Endodermal cell (in vitro differentiated cells): ENCODE data around the gene CD6. TPM values are rescaled to one million over a fixed set of nuclear protein-coding genes. Genes with fewer than 3 reads are reported as not detected.
"Not testable (repeated sequence)": the region's sequence is repeated elsewhere in the genome, so short reads cannot be mapped to it uniquely, and the experiment has no call there.

Experiments
- DNase-seq: peaks from one replicate; pipeline ENCODE4 v3.0.0-alpha.2; 2017
- H3K27ac ChIP-seq: 2 replicates; pipeline ENCODE4 v1.5.1; 2013; ENCODE audit warnings: mild to moderate bottlenecking, low read depth, low read length, moderate library complexity
- H3K27me3 ChIP-seq: 2 replicates; pipeline ENCODE4 v1.6.1; 2013; ENCODE audit warnings: mild to moderate bottlenecking, low read length, moderate library complexity; ENCODE audit not compliant: insufficient read depth, control insufficient read depth, poor library complexity, severe bottlenecking
- H3K36me3 ChIP-seq: 2 replicates; pipeline ENCODE4 v1.7.0; 2013; ENCODE audit warnings: mild to moderate bottlenecking, low read length, moderate library complexity; ENCODE audit not compliant: control insufficient read depth, insufficient read depth
- H3K4me1 ChIP-seq: one replicate; pipeline ENCODE4 v1.7.0; 2013; ENCODE audit warnings: low read length; ENCODE audit not compliant: control insufficient read depth, insufficient read depth
- H3K4me3 ChIP-seq: 2 replicates; pipeline ENCODE4 v1.5.1; 2013; ENCODE audit warnings: mild to moderate bottlenecking, low read length, moderate library complexity
- H3K9ac ChIP-seq: 2 replicates; pipeline ENCODE4 v1.6.1; 2013; ENCODE audit warnings: mild to moderate bottlenecking, low read length, moderate library complexity; ENCODE audit not compliant: poor library complexity, severe bottlenecking; ENCODE audit errors: extremely low read depth
- H3K9me3 ChIP-seq: 2 replicates; pipeline ENCODE4 v1.6.1; 2013; ENCODE audit warnings: mild to moderate bottlenecking, low read length, moderate library complexity; ENCODE audit not compliant: control insufficient read depth
- H3K27ac Mint-ChIP-seq: 2 replicates; pipeline ENCODE4 v1.8.0; 2020; ENCODE audit warnings: mixed read lengths
- H3K27me3 Mint-ChIP-seq: 2 replicates; pipeline ENCODE4 v1.8.0; 2021; ENCODE audit warnings: mild to moderate bottlenecking, mixed read lengths; ENCODE audit not compliant: insufficient read depth
- H3K36me3 Mint-ChIP-seq: 2 replicates; pipeline ENCODE4 v1.8.0; 2020; ENCODE audit warnings: low read depth, mixed read lengths
- H3K4me1 Mint-ChIP-seq: 2 replicates; pipeline ENCODE4 v1.8.0; 2020; ENCODE audit warnings: mixed read lengths
- H3K4me3 Mint-ChIP-seq: 2 replicates; pipeline ENCODE4 v1.8.0; 2020; ENCODE audit warnings: mild to moderate bottlenecking, moderate library complexity, mixed read lengths
- H3K9me3 Mint-ChIP-seq: 2 replicates; pipeline ENCODE4 v1.8.0; 2020; ENCODE audit warnings: mild to moderate bottlenecking, mixed read lengths
- CTCF ChIP-seq: fragments of 200-600 bp; sonication (generic); conservative IDR thresholded peaks from 2 replicates; pipeline ENCODE4 v1.5.0; 2021; ENCODE audit warnings: antibody characterized with exemption, mild to moderate bottlenecking
- WGBS, 2 experiments: methylation state at CpG; one replicate each; pipeline versions ENCODE4 v1.1.5 to v1.1.7; 2013; ENCODE audit warnings: missing lambda C conversion rate in 2 of 2, mixed read lengths in 1 of 2; ENCODE audit not compliant: insufficient coverage in 1 of 2, insufficient read length in 1 of 2; 5-methylcytosine and 5-hydroxymethylcytosine counted together
- total RNA-seq, 2 donors: library from RNA; stranded (reverse); fragmentation: NEBNext Ultra II Directional in 1 of 2; extraction: Animal tissue kit (Norgen Biotek cat#: 25700) in 1 of 2; gene quantifications; 2 replicates in 1 of 2; 3 replicates in 1 of 2; pipeline ENCODE4 v1.2.1, GENCODE V29; 2021

The CD6 gene
- total RNA-seq, 2 donors from 2014 or later = 1.5 to 1.6 TPM

- no peak overlapping the region for H3K4me3 ChIP-seq
- H3K4me1 Mint-ChIP-seq = peaks cover 5% of the 10 kb centered on the region
- no peak overlapping the region for H3K27ac ChIP-seq
- no peak for TF ChIP-seq CTCF
- no peaks in the 10 kb centered on the region for H3K36me3 Mint-ChIP-seq
- no peak overlapping the region for H3K4me3 Mint-ChIP-seq
- DNase-seq = peak; percentile 25
- H3K36me3 ChIP-seq = no peaks in the 10 kb centered on the region
- no peak overlapping the region for H3K9ac ChIP-seq
- no peak overlapping the region for H3K27ac Mint-ChIP-seq
- peaks cover under 1% of the 10 kb centered on the region for H3K9me3 ChIP-seq
- no peaks in the 10 kb centered on the region for H3K9me3 Mint-ChIP-seq
- peaks cover 13% of the 10 kb centered on the region for H3K27me3 Mint-ChIP-seq
- peaks cover 9% of the 10 kb centered on the region for H3K27me3 ChIP-seq
- H3K4me1 ChIP-seq = no peaks in the 10 kb centered on the region
- WGBS, 2 experiments = 89 to 92% methylated on average over 5 to 6 of the region's 6 CpGs
Measured at GRCh38 chr11:60973699-60974098, 2.2 kb downstream of the CD6 start.

GRCh38 chr11:60974316-60974715, 2.8 kb downstream of the CD6 start:
- WGBS, 2 experiments = 89 to 91% methylated on average over 5 to 13 of the region's 13 CpGs

GRCh38 chr11:60974726-60975125, 3.2 kb downstream of the CD6 start:
- Histone ChIP-seq H3K36me3 (no peaks in the 10 kb centered on the region), H3K4me3 (no peak overlapping the region), H3K4me1 (no peaks in the 10 kb centered on the region), H3K27ac (peak overlapping the region; percentile 87), H3K27me3 (peaks cover 9% of the 10 kb centered on the region), H3K9me3 (no peaks in the 10 kb centered on the region), H3K9ac (no peak overlapping the region)
- no peak for TF ChIP-seq CTCF
- Mint-ChIP-seq H3K4me3 (no peak overlapping the region), H3K27ac (no peak overlapping the region), H3K4me1 (no peaks in the 10 kb centered on the region), H3K27me3 (peaks cover 13% of the 10 kb centered on the region), H3K36me3 (no peaks in the 10 kb centered on the region), H3K9me3 (no peaks in the 10 kb centered on the region)
- WGBS, 2 experiments = 83 to 87% methylated on average over 1 to 6 of the region's 6 CpGs
- DNase-seq = no peak

More at GRCh38 chr11:60974316-60974715, 2.8 kb downstream of the CD6 start:
- H3K4me1 Mint-ChIP-seq, H3K27ac Mint-ChIP-seq, H3K36me3 Mint-ChIP-seq, H3K36me3 ChIP-seq, H3K9me3 ChIP-seq, H3K4me3 ChIP-seq, H3K9ac ChIP-seq, H3K9me3 Mint-ChIP-seq, H3K4me1 ChIP-seq, H3K27me3 ChIP-seq, H3K4me3 Mint-ChIP-seq: not testable (repeated sequence)
- peaks cover 13% of the 10 kb centered on the region for H3K27me3 Mint-ChIP-seq
- H3K27ac ChIP-seq = peak overlapping the region; percentile 87
- DNase-seq = peak; percentile 23

- Mint-ChIP-seq H3K4me3 (no peak overlapping the region), H3K9me3 (no peaks in the 10 kb centered on the region), H3K27ac (no peak overlapping the region), H3K27me3 (peaks cover 13% of the 10 kb centered on the region), H3K4me1 (no peaks in the 10 kb centered on the region), H3K36me3 (no peaks in the 10 kb centered on the region)
- H3K4me3 ChIP-seq = no peak overlapping the region
- peak; percentile 22 for DNase-seq
- no peaks in the 10 kb centered on the region for H3K36me3 ChIP-seq
- H3K27ac ChIP-seq = no peak overlapping the region
- H3K9me3 ChIP-seq = no peaks in the 10 kb centered on the region
- no peak overlapping the region for H3K9ac ChIP-seq
- no peak for TF ChIP-seq CTCF
- 94 to 96% methylated on average over 4 of the region's 4 CpGs for WGBS, 2 experiments
- H3K4me1 ChIP-seq = no peaks in the 10 kb centered on the region
- H3K27me3 ChIP-seq = peaks cover 9% of the 10 kb centered on the region
Measured at GRCh38 chr11:60977224-60977623, 5.7 kb downstream of the CD6 start.
